GM12878 (cell line): ENCODE measurements around the gene SAPCD2. TPM values are rescaled to one million over a fixed set of nuclear protein-coding genes. Genes with fewer than 3 reads are reported as not detected.
A peak's percentile ranks its signal among the peaks of the same experiment; 100 is the strongest.

ENCODE experiments used
- ATAC-seq: fragments of 200-7000 bp; cut with Tn5 transposase; 3 replicates; pipeline ENCODE4 v1.9.1; 2020; ENCODE audit warnings: mild to moderate bottlenecking, moderate library complexity
- BruUV-seq: library from RNA; stranded (reverse); fragments of 400-500 nt; replicated peaks from 2 replicates; lab custom pipeline; 2021; lab: Mats Ljungman, UMichigan
- CTCF ChIA-PET: fragments of 300-600 bp; sonication (Branson Sonifier 250); formaldehyde crosslinking; extraction: SDS; loops from one replicate; lab custom pipeline; 2021; ENCODE audit warnings: inconsistent platforms; lab: Yijun Ruan, JAX
- POLR2A ChIA-PET: fragments of 350-600 bp; formaldehyde crosslinking; extraction: SDS; loops from one replicate; lab custom pipeline; 2021; ENCODE audit warnings: inconsistent platforms; lab: Charles Lee
- RAD21 ChIA-PET: fragments of 300-600 bp; sonication (Branson Sonifier 250); formaldehyde crosslinking; loops from one replicate; lab custom pipeline; 2023; ENCODE audit warnings: antibody characterized with exemption; ENCODE audit not compliant: unreplicated experiment; lab: Charles Lee
- SMC1A ChIA-PET: fragments of 300-600 bp; sonication (Branson Sonifier 250); formaldehyde crosslinking; loops from one replicate; lab custom pipeline; 2023; ENCODE audit not compliant: unreplicated experiment, uncharacterized antibody; lab: Charles Lee
- DNase-seq: peaks from one replicate; pipeline ENCODE4 v3.0.0-alpha.2; 2011; ENCODE audit warnings: low read depth, low spot score
- FAIRE-seq: peaks from 3 replicates; lab custom pipeline; 2011; peaks lifted over from hg19 to GRCh38; lab: Jason Lieb, UNC
- H2AFZ ChIP-seq: 2 replicates; pipeline ENCODE4 v1.6.0; 2011; ENCODE audit warnings: low read depth, low read length, control low read depth; ENCODE audit not compliant: control insufficient read depth
- H3K27ac ChIP-seq: 2 replicates; pipeline ENCODE4 v1.5.1; 2011; ENCODE audit warnings: control low read depth; ENCODE audit not compliant: control insufficient read depth, insufficient read depth
- H3K27me3 ChIP-seq, 2 experiments: replicated peaks in 1 of 2; 2 replicates each; pipeline versions ENCODE4 v1.6.0 to v1.6.1; 2011; ENCODE audit warnings: low read length in 1 of 2; ENCODE audit not compliant: control insufficient read depth in 2 of 2, insufficient read depth in 2 of 2
- H3K36me3 ChIP-seq, 2 experiments: 2 replicates each; pipeline ENCODE4 v1.5.1; 2011; ENCODE audit warnings: low read length in 1 of 2; ENCODE audit not compliant: control insufficient read depth in 2 of 2, insufficient read depth in 2 of 2
- H3K4me1 ChIP-seq: 2 replicates; pipeline ENCODE4 v1.6.1; 2011; ENCODE audit warnings: mild to moderate bottlenecking, low read length, moderate library complexity, mixed read lengths; ENCODE audit not compliant: control insufficient read depth, insufficient read depth
- H3K4me2 ChIP-seq: 2 replicates; pipeline ENCODE4 v1.6.0; 2011; ENCODE audit warnings: control low read depth; ENCODE audit not compliant: control insufficient read depth, insufficient read depth
- H3K4me3 ChIP-seq: fragments of 200-600 bp; sonication (generic); 2 replicates; pipeline ENCODE4 v1.5.1; 2016
- H3K79me2 ChIP-seq: 2 replicates; pipeline ENCODE4 v1.6.0; 2011; ENCODE audit warnings: low read length; ENCODE audit not compliant: control insufficient read depth, insufficient read depth
- H3K9ac ChIP-seq: 2 replicates; pipeline ENCODE4 v1.8.0; 2011; ENCODE audit warnings: low read length, control low read depth, mixed read lengths; ENCODE audit not compliant: control insufficient read depth, insufficient read depth
- H3K9me3 ChIP-seq: replicated peaks from 3 replicates; pipeline ENCODE4 v1.5.1; 2011; ENCODE audit warnings: mild to moderate bottlenecking, low read length; ENCODE audit not compliant: control insufficient read depth, insufficient read depth
- H4K20me1 ChIP-seq: 2 replicates; pipeline ENCODE4 v1.6.0; 2011; ENCODE audit not compliant: control insufficient read depth, insufficient read depth
- ASH2L ChIP-seq: fragments of 300-600, 200-600 bp; sonication (generic); IDR thresholded peaks from 2 replicates; pipeline ENCODE4 v1.6.1; 2017; ENCODE audit warnings: low read depth, mild to moderate bottlenecking, borderline replicate concordance
- BCL11A ChIP-seq: IDR thresholded peaks from 2 replicates; pipeline ENCODE4 v1.6.1; 2011; ENCODE audit warnings: low read depth, low read length
- ESRRA ChIP-seq: IDR thresholded peaks from 2 replicates; pipeline ENCODE4 v1.6.1; 2012; ENCODE audit warnings: mild to moderate bottlenecking, low read length, improper control_type of control experiment
- ETV6 ChIP-seq, 2 experiments: fragments of 450-650 bp in 1 of 2; IDR thresholded peaks in 1 of 2; conservative IDR thresholded peaks in 1 of 2; 2 replicates each; pipeline ENCODE4 v1.6.1; 2014; ENCODE audit warnings: antibody characterized with exemption in 1 of 2, borderline replicate concordance in 1 of 2, low read depth in 1 of 2, mild to moderate bottlenecking in 1 of 2, moderate library complexity in 1 of 2
- FOS ChIP-seq: IDR thresholded peaks from 3 replicates; pipeline ENCODE4 v1.6.1; 2011; ENCODE audit warnings: borderline replicate concordance; ENCODE audit not compliant: insufficient read length; ENCODE audit errors: extremely low read depth
- FOXK2 ChIP-seq: fragments of 450-650 bp; IDR thresholded peaks from 2 replicates; pipeline ENCODE4 v1.6.1; 2017; ENCODE audit warnings: mild to moderate bottlenecking, moderate library complexity
- HCFC1 ChIP-seq: fragments of 150-350 bp; IDR thresholded peaks from 2 replicates; pipeline ENCODE4 v1.6.1; 2014; ENCODE audit warnings: low read length
- HDAC6 ChIP-seq: fragments of 200-600 bp; sonication (generic); IDR thresholded peaks from one replicate; pipeline ENCODE4 v1.8.0; 2017; ENCODE audit warnings: antibody characterized with exemption; ENCODE audit not compliant: unreplicated experiment
- KLF5 ChIP-seq: fragments of 450-650 bp; IDR thresholded peaks from 2 replicates; pipeline ENCODE4 v1.6.1; 2014; ENCODE audit warnings: mild to moderate bottlenecking; ENCODE audit not compliant: partially characterized antibody
- NKRF ChIP-seq: fragments of 450-650 bp; conservative IDR thresholded peaks from 2 replicates; pipeline ENCODE4 v1.6.1; 2017; ENCODE audit warnings: mild to moderate bottlenecking, moderate library complexity
- RAD21 ChIP-seq: IDR thresholded peaks from 2 replicates; pipeline ENCODE4 v1.6.1; 2011; ENCODE audit warnings: mild to moderate bottlenecking, low read depth, low read length, moderate library complexity; ENCODE audit not compliant: insufficient read depth
- SIX5 ChIP-seq: IDR thresholded peaks from 2 replicates; pipeline ENCODE4 v1.6.1; 2011; ENCODE audit warnings: mild to moderate bottlenecking, low read depth, low read length, moderate library complexity; ENCODE audit not compliant: severe bottlenecking
- SKIL ChIP-seq: fragments of 450-650 bp; IDR thresholded peaks from 2 replicates; pipeline ENCODE4 v1.6.1; 2017; ENCODE audit warnings: mild to moderate bottlenecking, low read depth, inconsistent platforms; ENCODE audit not compliant: poor library complexity, severe bottlenecking
- WGBS: methylation state at CpG from one replicate; pipeline ENCODE4 v1.1.6; 2016; ENCODE audit warnings: low lambda C conversion rate; ENCODE audit not compliant: insufficient replicate concordance, insufficient coverage; ENCODE audit errors: missing lambda C conversion rate; 5-methylcytosine and 5-hydroxymethylcytosine counted together
- in situ Hi-C: fragments of 300-500 bp; cut with MboI; formaldehyde crosslinking; loops from 9 replicates; pipeline ENCODE4 v1.14.3; 2018; ENCODE audit warnings: mixed read lengths
- intact Hi-C: fragments of 100-400 bp; cut with micrococcal nuclease; formaldehyde crosslinking; loops from one replicate; pipeline ENCODE4 v1.14.2; 2022; ENCODE audit not compliant: unreplicated experiment
- polyA plus RNA-seq, 11 experiments: library from polyadenylated mRNA; depleted of rRNA in 4 of 11; unstranded in 6 of 11; stranded (reverse) in 5 of 11; fragments of >200 nt; fragmentation: Nextera tagmentation in 4 of 11; fragmentation: Illumina TruSeq in 1 of 11; extraction: Ambion mirVana in 4 of 11; extraction: Trizol in 1 of 11; gene quantifications; 1 replicate in 1 of 11; 2 replicates in 10 of 11; pipeline versions ENCODE4 v1.2.1 to v1.2.3, GENCODE V29; 2011 to 2016; ENCODE audit warnings: inconsistent platforms in 2 of 11, missing spikeins in 2 of 11, low read depth in 1 of 11
- total RNA-seq, 4 experiments: library from RNA; depleted of rRNA in 3 of 4; stranded (reverse); fragments of >200 nt in 3 of 4; fragmentation: Illumina TruSeq in 1 of 4; extraction: Trizol in 1 of 4; gene quantifications; 2 replicates each; pipeline versions ENCODE4 v1.2.1 to v1.2.3, GENCODE V29; 2013 to 2021
- TF ChIP-seq, protein P1 (sequence below): fragments of 450-650 bp; IDR thresholded peaks from 2 replicates; pipeline ENCODE4 v1.6.1; 2017; ENCODE audit warnings: low read depth, mild to moderate bottlenecking, moderate library complexity

SAPCD2 gene
- total and polyA plus RNA-seq, 10 of the 15 experiments (the other 5 are each of a cell fraction or from before 2014, with no cell fraction given): 1.6 to 35.2 (median 7.2) TPM

DNA sequence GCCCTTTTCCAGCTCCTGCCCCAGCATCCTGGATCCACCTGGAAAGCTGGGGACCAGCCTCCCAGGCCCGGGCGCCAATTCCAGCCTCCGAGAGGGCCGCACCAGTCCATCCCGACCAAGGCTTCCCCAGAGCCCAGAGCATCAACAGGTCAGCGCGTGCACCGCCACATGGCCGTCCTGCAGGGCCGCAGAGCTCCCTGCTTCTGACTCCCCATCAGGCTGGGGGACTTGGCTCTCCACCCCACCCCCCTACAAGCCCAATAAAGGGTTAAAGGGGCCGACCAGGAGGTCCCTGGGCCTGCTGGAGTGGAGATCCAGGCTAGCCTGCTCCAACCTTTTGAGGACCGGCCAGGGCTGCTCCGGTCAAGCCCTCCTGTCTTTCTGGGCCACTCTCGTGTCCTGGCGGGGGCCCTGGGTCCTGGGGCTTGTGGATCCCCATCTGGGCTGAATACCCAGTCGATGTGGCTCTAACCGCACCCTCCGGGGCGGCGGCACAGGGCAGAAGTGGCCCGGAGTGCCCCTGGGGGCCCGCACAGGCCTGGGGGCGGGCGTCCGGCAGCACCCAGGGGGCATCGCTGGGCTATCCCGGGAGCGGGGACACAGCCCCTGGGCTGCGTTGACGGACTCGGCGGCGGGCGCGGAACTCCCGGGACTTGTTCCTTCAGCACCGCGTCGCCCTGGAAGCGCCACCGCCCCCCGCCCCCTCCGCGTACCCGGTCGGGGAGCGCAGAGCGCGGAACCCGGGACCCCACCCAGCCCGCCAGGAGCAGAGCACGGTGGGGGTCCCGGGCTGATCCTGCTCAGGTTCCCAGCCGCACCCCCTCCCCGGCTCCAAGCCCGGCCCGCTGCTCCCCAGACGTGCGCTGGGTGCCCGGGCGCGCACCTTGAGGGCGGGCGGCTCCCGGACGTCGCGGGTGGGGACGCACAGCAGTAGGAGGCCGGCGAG lies 17.1 kb downstream of the SAPCD2 start:
- no peak for ATAC-seq
- H3K4me3 ChIP-seq: no peak overlapping the region
- H3K27ac ChIP-seq: no peak overlapping the region
- RAD21 ChIA-PET: no interaction called here
- peaks cover 11 to 16% of the 10 kb centered on the region in 2 experiments; a peak in 3 of 4 replicates for H3K27me3 ChIP-seq
- no peaks in the 10 kb centered on the region for H4K20me1 ChIP-seq
- CTCF ChIA-PET: interaction anchor here (0.8 to 1.5 kb wide), 3 partner anchors 11 to 51 kb away, joined by 3 to 6 read pairs (median 5); no protein-coding TSS in a partner anchor
- peak overlapping the region; percentile 13; the same call in 1 of the 2 replicates for H3K4me2 ChIP-seq
- no TSS peak for BruUV-seq
- no peak overlapping the region for H3K9ac ChIP-seq
- H3K36me3 ChIP-seq: no peaks in the 10 kb centered on the region
- SMC1A ChIA-PET: no interaction called here
- no peaks in the 10 kb centered on the region for H3K79me2 ChIP-seq
- no peak for DNase-seq
- H3K9me3 ChIP-seq: no peaks in the 10 kb centered on the region
- H3K4me1 ChIP-seq: no peaks in the 10 kb centered on the region
- WGBS: 30% methylated on average over 30 of the region's 71 CpGs
- no peak for TF ChIP-seq ASH2L
- no peak for TF ChIP-seq SKIL
- TF ChIP-seq HDAC6: no peak
- TF ChIP-seq ESRRA: no peak
- no peak for TF ChIP-seq KLF5
- TF ChIP-seq SIX5: no peak
- no peak for TF ChIP-seq FOXK2
- no peak for TF ChIP-seq HCFC1
- TF ChIP-seq, protein P1, sequence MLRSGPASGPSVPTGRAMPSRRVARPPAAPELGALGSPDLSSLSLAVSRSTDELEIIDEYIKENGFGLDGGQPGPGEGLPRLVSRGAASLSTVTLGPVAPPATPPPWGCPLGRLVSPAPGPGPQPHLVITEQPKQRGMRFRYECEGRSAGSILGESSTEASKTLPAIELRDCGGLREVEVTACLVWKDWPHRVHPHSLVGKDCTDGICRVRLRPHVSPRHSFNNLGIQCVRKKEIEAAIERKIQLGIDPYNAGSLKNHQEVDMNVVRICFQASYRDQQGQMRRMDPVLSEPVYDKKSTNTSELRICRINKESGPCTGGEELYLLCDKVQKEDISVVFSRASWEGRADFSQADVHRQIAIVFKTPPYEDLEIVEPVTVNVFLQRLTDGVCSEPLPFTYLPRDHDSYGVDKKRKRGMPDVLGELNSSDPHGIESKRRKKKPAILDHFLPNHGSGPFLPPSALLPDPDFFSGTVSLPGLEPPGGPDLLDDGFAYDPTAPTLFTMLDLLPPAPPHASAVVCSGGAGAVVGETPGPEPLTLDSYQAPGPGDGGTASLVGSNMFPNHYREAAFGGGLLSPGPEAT: no peak
- TF ChIP-seq BCL11A: no peak
- no peak for TF ChIP-seq NKRF
- no peak for TF ChIP-seq ETV6 (conservative IDR thresholded peaks at IDR 0.05 in 1 of 2, IDR thresholded peaks at IDR 0.05 in 1 of 2; ENCODE audit: borderline replicate concordance in 1 of 2, low read depth in 1 of 2)
- TF ChIP-seq RAD21: no peak
- no peak for TF ChIP-seq FOS
- no peak for FAIRE-seq
- H2AFZ ChIP-seq: no peak overlapping the region
- intact Hi-C loops (no loop called here), in situ Hi-C loops (no loop called here)
- POLR2A ChIA-PET: no interaction called here
